Measurements from ENCODE around the gene PRKAR1B. TPM values are rescaled to one million over a fixed set of nuclear protein-coding genes. Genes with fewer than 3 reads are reported as not detected.
A peak's percentile ranks its signal among the peaks of the same experiment; 100 is the strongest.

Gene PRKAR1B
- total RNA-seq, 1 donor from 2014 or later, result 21.7 TPM

- H3K4me3 Mint-ChIP-seq (ENCODE audit: unreplicated experiment), result peak overlapping the region; percentile 61
- H3K27me3 Mint-ChIP-seq (ENCODE audit: unreplicated experiment), result no peaks in the 10 kb centered on the region
- no peaks in the 10 kb centered on the region for H3K4me1 Mint-ChIP-seq (ENCODE audit: unreplicated experiment)
- DNase-seq (ENCODE audit: low spot score), result no peak
- peaks cover 32% of the 10 kb centered on the region for H3K36me3 Mint-ChIP-seq (ENCODE audit: low read depth, unreplicated experiment)
- H3K9me3 Mint-ChIP-seq (ENCODE audit: unreplicated experiment), result no peaks in the 10 kb centered on the region
- no peak overlapping the region for H3K27ac Mint-ChIP-seq (ENCODE audit: unreplicated experiment)
- no peak for TF ChIP-seq CTCF (IDR thresholded peaks at IDR 0.05; ENCODE audit: unreplicated experiment)
Observed at GRCh38 chr7:742791-743190, 15.7 kb upstream of the PRKAR1B start.

- no peak for TF ChIP-seq CTCF (IDR thresholded peaks at IDR 0.05; ENCODE audit: unreplicated experiment)
- Mint-ChIP-seq H3K27ac (ENCODE audit: unreplicated experiment) (peak overlapping the region; percentile 13), H3K27me3 (ENCODE audit: unreplicated experiment) (no peaks in the 10 kb centered on the region), H3K9me3 (ENCODE audit: unreplicated experiment) (no peaks in the 10 kb centered on the region), H3K4me3 (ENCODE audit: unreplicated experiment) (no peak overlapping the region), H3K4me1 (ENCODE audit: unreplicated experiment) (no peaks in the 10 kb centered on the region), H3K36me3 (ENCODE audit: low read depth, unreplicated experiment) (peaks cover 32% of the 10 kb centered on the region)
- DNase-seq (ENCODE audit: low spot score), result no peak
Observed at GRCh38 chr7:741850-742249, 14.8 kb upstream of the PRKAR1B start.

- Mint-ChIP-seq H3K27ac (ENCODE audit: unreplicated experiment) (no peak overlapping the region), H3K27me3 (ENCODE audit: unreplicated experiment) (no peaks in the 10 kb centered on the region), H3K36me3 (ENCODE audit: low read depth, unreplicated experiment) (peaks cover 32% of the 10 kb centered on the region), H3K4me3 (ENCODE audit: unreplicated experiment) (peak overlapping the region; percentile 63), H3K4me1 (ENCODE audit: unreplicated experiment) (no peaks in the 10 kb centered on the region), H3K9me3 (ENCODE audit: unreplicated experiment) (no peaks in the 10 kb centered on the region)
- TF ChIP-seq CTCF (IDR thresholded peaks at IDR 0.05; ENCODE audit: unreplicated experiment), result no peak
- no peak for DNase-seq (ENCODE audit: low spot score)
Observed at GRCh38 chr7:741191-741671, 14.2 kb upstream of the PRKAR1B start.

- no peaks in the 10 kb centered on the region for H3K27me3 Mint-ChIP-seq (ENCODE audit: unreplicated experiment)
- H3K36me3 Mint-ChIP-seq (ENCODE audit: low read depth, unreplicated experiment), result peaks cover 24% of the 10 kb centered on the region
- DNase-seq (ENCODE audit: low spot score), result no peak
- no peaks in the 10 kb centered on the region for H3K4me1 Mint-ChIP-seq (ENCODE audit: unreplicated experiment)
- H3K9me3 Mint-ChIP-seq (ENCODE audit: unreplicated experiment), result no peaks in the 10 kb centered on the region
- TF ChIP-seq CTCF (IDR thresholded peaks at IDR 0.05; ENCODE audit: unreplicated experiment), result no peak
- H3K4me3 Mint-ChIP-seq (ENCODE audit: unreplicated experiment), result peak overlapping the region; percentile 63
- H3K27ac Mint-ChIP-seq (ENCODE audit: unreplicated experiment), result no peak overlapping the region
Observed at GRCh38 chr7:739983-740942, 13.2 kb upstream of the PRKAR1B start.

GRCh38 chr7:739455-739982 lies 12.4 kb upstream of the PRKAR1B start:
- no peak for TF ChIP-seq CTCF (IDR thresholded peaks at IDR 0.05; ENCODE audit: unreplicated experiment)
- H3K27me3 Mint-ChIP-seq (ENCODE audit: unreplicated experiment), result no peaks in the 10 kb centered on the region
- H3K9me3 Mint-ChIP-seq (ENCODE audit: unreplicated experiment), result no peaks in the 10 kb centered on the region
- DNase-seq (ENCODE audit: low spot score), result no peak
- no peaks in the 10 kb centered on the region for H3K4me1 Mint-ChIP-seq (ENCODE audit: unreplicated experiment)
- H3K4me3 Mint-ChIP-seq (ENCODE audit: unreplicated experiment), result no peak overlapping the region
- no peak overlapping the region for H3K27ac Mint-ChIP-seq (ENCODE audit: unreplicated experiment)
- peaks cover 18% of the 10 kb centered on the region for H3K36me3 Mint-ChIP-seq (ENCODE audit: low read depth, unreplicated experiment)

All from endothelial cell (in vitro differentiated cells).